A673 (cell line): Measurements from ENCODE around the gene F2. TPM values are rescaled to one million over a fixed set of nuclear protein-coding genes. Genes with fewer than 3 reads are reported as not detected.

Source experiments
- BruUV-seq: library from RNA; stranded (reverse); fragments of 400-500 nt; replicated peaks from 2 replicates; lab custom pipeline; 2021; lab: Mats Ljungman, UMichigan
- CTCF ChIA-PET: fragments of 300-600 bp; sonication (Branson Sonifier 250); formaldehyde crosslinking; loops from one replicate; lab custom pipeline; 2022; ENCODE audit warnings: antibody characterized with exemption; lab: Charles Lee
- POLR2A ChIA-PET: fragments of 300-600 bp; sonication (Branson Sonifier 250); formaldehyde crosslinking; loops from one replicate; lab custom pipeline; 2022; ENCODE audit warnings: antibody characterized with exemption; ENCODE audit not compliant: low non-redundant PET; lab: Charles Lee
- DNase-seq: peaks from one replicate; pipeline ENCODE4 v3.0.0-alpha.2; 2015; ENCODE audit warnings: low spot score
- H3K27ac ChIP-seq: fragments of 200-600 bp; sonication (generic); 2 replicates; pipeline ENCODE4 v1.5.1; 2016; ENCODE audit warnings: mixed run types, low read depth, mild to moderate bottlenecking, mixed read lengths, antibody characterized with exemption, low read length; ENCODE audit not compliant: poor library complexity, severe bottlenecking
- H3K27me3 ChIP-seq: fragments of 200-600 bp; sonication (generic); replicated peaks from 2 replicates; pipeline ENCODE4 v1.6.1; 2017; ENCODE audit warnings: mixed run types, low read depth, mild to moderate bottlenecking, mixed read lengths, antibody characterized with exemption, low read length; ENCODE audit not compliant: insufficient read depth, poor library complexity
- H3K36me3 ChIP-seq: fragments of 200-600 bp; sonication (generic); 2 replicates; pipeline ENCODE4 v1.6.1; 2016; ENCODE audit warnings: mixed run types, mild to moderate bottlenecking, mixed read lengths, antibody characterized with exemption, low read length; ENCODE audit not compliant: insufficient read depth, poor library complexity, severe bottlenecking
- H3K4me1 ChIP-seq: fragments of 200-600 bp; sonication (generic); 2 replicates; pipeline ENCODE4 v1.6.1; 2017; ENCODE audit warnings: mixed run types, mild to moderate bottlenecking, mixed read lengths, antibody characterized with exemption, low read length; ENCODE audit not compliant: insufficient read depth, poor library complexity, severe bottlenecking
- H3K4me3 ChIP-seq: fragments of 200-600 bp; sonication (generic); 2 replicates; pipeline ENCODE4 v1.5.1; 2016; ENCODE audit warnings: low read depth, mixed run types, mild to moderate bottlenecking, mixed read lengths, low read length; ENCODE audit not compliant: poor library complexity, severe bottlenecking
- H3K9me3 ChIP-seq: fragments of 200-600 bp; sonication (generic); 2 replicates; pipeline ENCODE4 v1.6.1; 2016; ENCODE audit warnings: mixed run types, low read depth, mild to moderate bottlenecking, mixed read lengths, antibody characterized with exemption, low read length; ENCODE audit not compliant: poor library complexity, severe bottlenecking
- CTCF ChIP-seq: fragments of 300-800, 200-600 bp; sonication (generic); conservative IDR thresholded peaks from 2 replicates; pipeline ENCODE4 v1.5.1; 2017; ENCODE audit warnings: low read depth, mild to moderate bottlenecking, antibody characterized with exemption, low read length, moderate library complexity, mixed read lengths
- EZH2 ChIP-seq: fragments of 200-600 bp; sonication (generic); IDR thresholded peaks from 2 replicates; pipeline ENCODE4 v1.6.1; 2017; ENCODE audit warnings: borderline replicate concordance, low read depth, mild to moderate bottlenecking, mixed read lengths, antibody characterized with exemption, low read length; ENCODE audit not compliant: poor library complexity, severe bottlenecking
- intact Hi-C: fragments of 100-400 bp; cut with micrococcal nuclease; formaldehyde crosslinking; loops from one replicate; pipeline ENCODE4 v1.10.0; 2022; ENCODE audit not compliant: unreplicated experiment
- total RNA-seq: library from RNA; stranded (reverse); gene quantifications from 2 replicates; pipeline ENCODE4 v1.2.3, GENCODE V29; 2021

F2 gene
- total RNA-seq, 1 experiment from 2014 or later = not detected

GRCh38 chr11:46723359-46723680, 4.3 kb downstream of the F2 start:
- BruUV-seq = no TSS peak
- Histone ChIP-seq H3K4me3 (no peak overlapping the region), H3K9me3 (no peaks in the 10 kb centered on the region), H3K27me3 (no peaks in the 10 kb centered on the region), H3K4me1 (no peaks in the 10 kb centered on the region), H3K27ac (no peak overlapping the region), H3K36me3 (no peaks in the 10 kb centered on the region)
- CTCF ChIA-PET = no interaction called here
- POLR2A ChIA-PET = no interaction called here
- DNase-seq = no peak
- TF ChIP-seq CTCF (no peak), EZH2 (no peak)
- intact Hi-C loops = loop anchor here (10.0 kb wide), 1 partner anchor 339 kb away; the partner anchor contains the start of gene MDK

- no peaks in the 10 kb centered on the region for H3K9me3 ChIP-seq
- no peaks in the 10 kb centered on the region for H3K27me3 ChIP-seq
- H3K4me3 ChIP-seq = no peak overlapping the region
- DNase-seq = no peak
- no peak overlapping the region for H3K27ac ChIP-seq
- ChIA-PET POLR2A (interaction anchor here (0.6 kb wide), 1 partner anchor 826 kb away, joined by 3 read pairs; no protein-coding TSS in a partner anchor), CTCF (no interaction called here)
- H3K36me3 ChIP-seq = no peaks in the 10 kb centered on the region
- intact Hi-C loops = loop anchor here (10.0 kb wide), 1 partner anchor 339 kb away; the partner anchor contains the start of gene MDK
- no peak for TF ChIP-seq EZH2
- no peaks in the 10 kb centered on the region for H3K4me1 ChIP-seq
- no TSS peak for BruUV-seq
Measured at GRCh38 chr11:46724088-46724487, 5.1 kb downstream of the F2 start.

GRCh38 chr11:46725338-46726205, 6.6 kb downstream of the F2 start:
- H3K4me1 ChIP-seq = no peaks in the 10 kb centered on the region
- BruUV-seq = no TSS peak
- CTCF ChIA-PET = interaction anchor here (0.7 kb wide), 1 partner anchor 448 kb away, joined by 6 read pairs; the partner anchor contains the start of gene CREB3L1
- TF ChIP-seq EZH2 (no peak), CTCF (no peak)
- POLR2A ChIA-PET = no interaction called here
- no peaks in the 10 kb centered on the region for H3K27me3 ChIP-seq
- no peaks in the 10 kb centered on the region for H3K9me3 ChIP-seq
- DNase-seq = no peak
- intact Hi-C loops = loop anchor here (10.0 kb wide), 1 partner anchor 341 kb away; the partner anchor contains the start of gene MDK
- H3K36me3 ChIP-seq = no peaks in the 10 kb centered on the region
- no peak overlapping the region for H3K27ac ChIP-seq
- no peak overlapping the region for H3K4me3 ChIP-seq
